SU-DHL-6 (cell line): ENCODE measurements around the gene TFB1M.

Source experiments
- H2AFZ ChIP-seq: fragments of 200-600 bp; sonication (generic); 2 replicates; pipeline ENCODE4 v1.6.1; 2014; ENCODE audit warnings: low read depth, mild to moderate bottlenecking, moderate library complexity, mixed read lengths, antibody characterized with exemption, low read length; ENCODE audit not compliant: severe bottlenecking
- H3F3A ChIP-seq: fragments of 200-600 bp; shearing (Covaris generic); 2 replicates; pipeline ENCODE4 v1.6.0; 2016; ENCODE audit warnings: antibody characterized with exemption, mild to moderate bottlenecking; ENCODE audit not compliant: insufficient read depth
- H3K27ac ChIP-seq: fragments of 200-600 bp; sonication (generic); 2 replicates; pipeline ENCODE4 v1.5.1; 2016; ENCODE audit warnings: low read depth, mild to moderate bottlenecking, low read length, moderate library complexity, mixed read lengths
- H3K27me3 ChIP-seq: fragments of 200-600 bp; sonication (generic), shearing (Covaris generic); 2 replicates; pipeline ENCODE4 v1.6.0; 2014; ENCODE audit warnings: mild to moderate bottlenecking, low read length
- H3K36me3 ChIP-seq: fragments of 200-600 bp; sonication (generic); 2 replicates; pipeline ENCODE4 v1.6.1; 2014; ENCODE audit warnings: mild to moderate bottlenecking, low read length, mixed read lengths
- H3K4me2 ChIP-seq: fragments of 300-600, 200-600 bp; shearing (Covaris generic), sonication (generic); 2 replicates; pipeline ENCODE4 v1.6.0; 2014; ENCODE audit warnings: low read length, low read depth, mild to moderate bottlenecking; ENCODE audit not compliant: poor library complexity, severe bottlenecking
- H3K4me3 ChIP-seq: fragments of 200-600 bp; sonication (generic); 2 replicates; pipeline ENCODE4 v1.5.1; 2014; ENCODE audit warnings: antibody characterized with exemption, low read length, mild to moderate bottlenecking, mixed read lengths; ENCODE audit not compliant: insufficient read depth, poor library complexity, severe bottlenecking
- H3K79me2 ChIP-seq: fragments of 200-600 bp; sonication (generic); 2 replicates; pipeline ENCODE4 v1.6.1; 2014; ENCODE audit warnings: mild to moderate bottlenecking, low read length, moderate library complexity; ENCODE audit not compliant: insufficient read depth
- H3K9ac ChIP-seq: fragments of 200-600 bp; sonication (generic); 2 replicates; pipeline ENCODE4 v1.7.0; 2014; ENCODE audit warnings: mild to moderate bottlenecking, low read length
- H3K9me2 ChIP-seq: fragments of 200-600 bp; sonication (generic); replicated peaks from 2 replicates; pipeline ENCODE4 v1.6.1; 2014; ENCODE audit warnings: low read length; ENCODE audit not compliant: insufficient read depth
- H3K9me3 ChIP-seq: fragments of 200-600 bp; sonication (generic); 2 replicates; pipeline ENCODE4 v1.6.1; 2014; ENCODE audit warnings: low read length, mixed read lengths; ENCODE audit not compliant: insufficient read depth
- H4K20me1 ChIP-seq: fragments of 200-600 bp; sonication (generic); 2 replicates; pipeline ENCODE4 v1.6.1; 2014; ENCODE audit warnings: low read depth, mild to moderate bottlenecking, antibody characterized with exemption, low read length, moderate library complexity, mixed read lengths
- CTCF ChIP-seq: fragments of 200-600 bp; sonication (generic); IDR thresholded peaks from one replicate; pipeline ENCODE4 v1.5.1; 2017; ENCODE audit warnings: antibody characterized with exemption, mild to moderate bottlenecking, low read length, moderate library complexity; ENCODE audit not compliant: insufficient read depth, poor library complexity, severe bottlenecking
- EZH2phosphoT487 ChIP-seq: fragments of 200-600 bp; sonication (generic), shearing (Covaris generic); conservative IDR thresholded peaks from 2 replicates; pipeline ENCODE4 v1.6.1; 2018; ENCODE audit warnings: mild to moderate bottlenecking, antibody characterized with exemption, low read length, moderate library complexity, mixed read lengths

The TFB1M gene

GRCh38 chr6:155245193-155245592 is 69.1 kb downstream of the TFB1M start:
- Histone ChIP-seq H3K9me3 (no peaks in the 10 kb centered on the region), H3K4me2 (no peak overlapping the region), H3K27me3 (no peaks in the 10 kb centered on the region), H3K9me2 (no peaks in the 10 kb centered on the region), H3K9ac (no peak overlapping the region), H3K79me2 (no peaks in the 10 kb centered on the region), H3K27ac (no peak overlapping the region), H4K20me1 (no peaks in the 10 kb centered on the region), H2AFZ (no peak overlapping the region), H3K36me3 (peaks cover 28% of the 10 kb centered on the region; the same call in 1 of the 2 replicates), H3F3A (peaks cover 16% of the 10 kb centered on the region; the same call in 1 of the 2 replicates), H3K4me3 (no peak overlapping the region)
- TF ChIP-seq EZH2phosphoT487 (no peak), CTCF (no peak)

- Histone ChIP-seq H3K36me3 (peaks cover 24% of the 10 kb centered on the region; the same call in 1 of the 2 replicates), H3K9me3 (no peaks in the 10 kb centered on the region), H4K20me1 (no peaks in the 10 kb centered on the region), H3F3A (peaks cover 12% of the 10 kb centered on the region; the same call in 1 of the 2 replicates), H2AFZ (no peak overlapping the region), H3K4me2 (no peak overlapping the region), H3K4me3 (no peak overlapping the region), H3K27ac (no peak overlapping the region), H3K27me3 (no peaks in the 10 kb centered on the region), H3K79me2 (no peaks in the 10 kb centered on the region), H3K9ac (no peak overlapping the region), H3K9me2 (no peaks in the 10 kb centered on the region)
- no peak for TF ChIP-seq CTCF
- TF ChIP-seq EZH2phosphoT487: no peak
These were observed 69.8 kb downstream of the TFB1M start for GRCh38 chr6:155244434-155244833.

GRCh38 chr6:155241966-155242365 is 72.3 kb downstream of the TFB1M start:
- Histone ChIP-seq H3K27ac (no peak overlapping the region), H3K4me2 (no peak overlapping the region), H2AFZ (no peak overlapping the region), H3K27me3 (no peaks in the 10 kb centered on the region), H3K9ac (no peak overlapping the region), H3K9me2 (no peaks in the 10 kb centered on the region), H3K79me2 (no peaks in the 10 kb centered on the region), H3F3A (peaks cover 5% of the 10 kb centered on the region; the same call in 1 of the 2 replicates), H3K9me3 (no peaks in the 10 kb centered on the region), H3K36me3 (peaks cover 19% of the 10 kb centered on the region; the same call in 1 of the 2 replicates), H4K20me1 (no peaks in the 10 kb centered on the region), H3K4me3 (no peak overlapping the region)
- TF ChIP-seq EZH2phosphoT487 (no peak), CTCF (no peak)
